ENCODE results near the gene CEP170B. TPM values are rescaled to one million over a fixed set of nuclear protein-coding genes. Genes with fewer than 3 reads are reported as not detected.

The CEP170B gene
- total and polyA plus RNA-seq, 2 of the 8 experiments (the other 6 are each of a cell fraction or from before 2014, with no cell fraction given), result 9.1 to 33.8 TPM

- WGBS, 2 experiments (ENCODE audit: extremely low coverage in 1 of 2, insufficient coverage in 1 of 2, insufficient read length in 1 of 2, insufficient replicate concordance in 2 of 2, low coverage in 1 of 2, low lambda C conversion rate in 2 of 2, missing lambda C conversion rate in 1 of 2), result 75% methylated on average over 3 of the region's 3 CpGs; no CpG with 5 or more reads in 1 of the 2 experiments
- H2BK20ac ChIP-seq (ENCODE audit: low read length), result no peak overlapping the region
- no peak overlapping the region for H3K18ac ChIP-seq (ENCODE audit: extremely low read depth, low read length)
- DNase-seq (ENCODE audit: low read depth in 1 of 2, low spot score in 2 of 2), result no peak
- H2BK120ac ChIP-seq (replicated peaks; ENCODE audit: low read depth, low read length), result no peak overlapping the region
- ChIA-PET POLR2A (ENCODE audit: partially characterized antibody) (interaction anchor here (0.6 kb wide), 1 partner anchor 30 kb away, joined by 3 read pairs; no protein-coding TSS in a partner anchor), CTCF (ENCODE audit: partially characterized antibody) (interaction anchor here (0.7 to 4.5 kb wide), 7 partner anchors 24 to 110 kb away, joined by 3 to 21 read pairs (median 4); no protein-coding TSS in a partner anchor)
- peaks cover 27 to 86% (median 58%) of the 10 kb centered on the region in 4 experiments for H3K27me3 ChIP-seq (replicated peaks in 1 of 4; ENCODE audit: control insufficient read depth in 3 of 4, extremely low read depth in 1 of 4, insufficient read depth in 3 of 4, low read length in 3 of 4)
- H4K8ac ChIP-seq (ENCODE audit: extremely low read depth, insufficient read depth, low read length), result no peak overlapping the region
- H3K27ac ChIP-seq (ENCODE audit: low read depth, low read length), result no peak overlapping the region
- no peaks in the 10 kb centered on the region for H4K20me1 ChIP-seq (replicated peaks in 1 of 2; ENCODE audit: control insufficient read depth in 1 of 2, insufficient read depth in 2 of 2, low read length in 2 of 2)
- H4K91ac ChIP-seq (replicated peaks; ENCODE audit: insufficient read length, low read length), result no peak overlapping the region
- no peak overlapping the region for H2BK5ac ChIP-seq (ENCODE audit: low read depth, low read length)
- no peak overlapping the region for H2BK12ac ChIP-seq (ENCODE audit: low read depth, low read length)
- no peaks in the 10 kb centered on the region for H3K79me1 ChIP-seq (ENCODE audit: low read depth, low read length)
- H2BK15ac ChIP-seq (ENCODE audit: low read length), result no peak overlapping the region
- H4K5ac ChIP-seq (ENCODE audit: insufficient read length, low read depth, low read length), result no peak overlapping the region
- H3K9me3 ChIP-seq (ENCODE audit: insufficient read depth in 2 of 2, low read depth in 1 of 2, low read length in 1 of 2), result no peaks in the 10 kb centered on the region
- no peak overlapping the region for H3K9ac ChIP-seq (replicated peaks in 1 of 4; ENCODE audit: extremely low read depth in 1 of 4, low read depth in 3 of 4, low read length in 3 of 4)
- no peak overlapping the region for H3K23ac ChIP-seq (ENCODE audit: insufficient read length)
- H3K14ac ChIP-seq (ENCODE audit: insufficient read length), result no peak overlapping the region
- no peak for FAIRE-seq
- H3K36me3 ChIP-seq (ENCODE audit: control insufficient read depth in 2 of 4, insufficient read depth in 4 of 4, low read length in 3 of 4), result peaks cover 0 to 4% (median 0%) of the 10 kb centered on the region in 4 experiments; a peak in 1 of 8 replicates
- no peak overlapping the region for H3K4me3 ChIP-seq (ENCODE audit: extremely low read depth in 1 of 4, insufficient read depth in 2 of 4, low read depth in 3 of 4, low read length in 4 of 4)
- H2AFZ ChIP-seq (ENCODE audit: low read length), result no peak overlapping the region
- no peak overlapping the region for H2AK5ac ChIP-seq (ENCODE audit: low read depth, low read length)
- peaks cover 12% of the 10 kb centered on the region; the same call in 1 of the 2 replicates for H3K23me2 ChIP-seq (ENCODE audit: low read depth, low read length)
- H3K4me2 ChIP-seq (ENCODE audit: insufficient read depth in 1 of 2, low read depth in 2 of 2, low read length in 2 of 2), result no peak overlapping the region
- no peak overlapping the region for H3K4ac ChIP-seq (replicated peaks; ENCODE audit: insufficient read length, low read depth, low read length)
- H3K56ac ChIP-seq (replicated peaks; ENCODE audit: insufficient read length, low read depth, low read length), result no peak overlapping the region
- no peaks in the 10 kb centered on the region for H3K79me2 ChIP-seq (ENCODE audit: control insufficient read depth in 1 of 2, insufficient read depth in 2 of 2, low read length in 2 of 2)
- H3K4me1 ChIP-seq (replicated peaks in 1 of 4; ENCODE audit: control insufficient read depth in 3 of 4, insufficient read depth in 4 of 4, low read length in 3 of 4), result peaks cover 0 to 12% (median 8%) of the 10 kb centered on the region in 4 experiments; a peak in 5 of 7 replicates
- TF ChIP-seq ATF2 (IDR thresholded peaks at IDR 0.05; ENCODE audit: low read length), result no peak
- TF ChIP-seq MAX (IDR thresholded peaks at IDR 0.05), result no peak
- TF ChIP-seq KDM1A (IDR thresholded peaks at IDR 0.05; ENCODE audit: borderline replicate concordance, low read length), result no peak
- no peak for TF ChIP-seq KDM5A (IDR thresholded peaks at IDR 0.05; ENCODE audit: low read length)
- no peak for TF ChIP-seq NRF1 (IDR thresholded peaks at IDR 0.05; ENCODE audit: low read depth, low read length)
- TF ChIP-seq SRF (IDR thresholded peaks at IDR 0.05; ENCODE audit: low read depth, low read length), result no peak
- TF ChIP-seq CTBP2 (IDR thresholded peaks at IDR 0.05; ENCODE audit: borderline replicate concordance, insufficient read depth, insufficient read length, low read length), result no peak
- TF ChIP-seq KDM4A (IDR thresholded peaks at IDR 0.05; ENCODE audit: low read depth, low read length, severe bottlenecking), result no peak
- no peak for TF ChIP-seq ASH2L (IDR thresholded peaks at IDR 0.05; ENCODE audit: low read length)
- TF ChIP-seq TEAD4 (IDR thresholded peaks at IDR 0.05; ENCODE audit: low read depth, low read length), result no peak
- TF ChIP-seq EZH2 (IDR thresholded peaks at IDR 0.05; ENCODE audit: low read depth, low read length, severe bottlenecking), result no peak
Observed at GRCh38 chr14:104935026-104935650, 70.1 kb downstream of the CEP170B start.

Data from H1 (cell line).